ENCODE measurements around the gene ERCC3. TPM values are rescaled to one million over a fixed set of nuclear protein-coding genes. Genes with fewer than 3 reads are reported as not detected.

The ERCC3 gene
- total and polyA plus RNA-seq, 7 experiments from 2014 or later, result 15.9 to 71.5 (median 49.7) TPM

GRCh38 chr2:127310980-127311379 is 17.0 kb upstream of the ERCC3 start:
- CTCF ChIA-PET, result no interaction called here
- H3K27ac ChIP-seq (ENCODE audit: low read depth, low read length), result no peak overlapping the region
- H3K4me1 ChIP-seq (ENCODE audit: control insufficient read depth in 2 of 2, insufficient read depth in 2 of 2, low read length in 2 of 2), result no peaks in the 10 kb centered on the region
- no peaks in the 10 kb centered on the region for H3K9me3 Mint-ChIP-seq
- no peaks in the 10 kb centered on the region for H3K9me3 ChIP-seq (ENCODE audit: control insufficient read depth in 2 of 3, low read length in 3 of 3)
- peak overlapping the region in 1 of 9 donors; percentile 38 for H3K27ac Mint-ChIP-seq
- peaks cover 14 to 52% (median 31%) of the 10 kb centered on the region in 5 donors for H3K36me3 Mint-ChIP-seq
- peaks cover 12 to 74% (median 33%) of the 10 kb centered on the region in 3 experiments for H3K36me3 ChIP-seq (ENCODE audit: control insufficient read depth in 2 of 3, insufficient read depth in 3 of 3, low read length in 3 of 3)
- POLR2A ChIA-PET, result no interaction called here
- no peak overlapping the region for H3K4me3 Mint-ChIP-seq
- H3K4me1 Mint-ChIP-seq, result no peaks in the 10 kb centered on the region
- ATAC-seq (no peak), DNase-seq (no peak)
- no peaks in the 10 kb centered on the region for H3K27me3 ChIP-seq (ENCODE audit: control insufficient read depth in 2 of 2, insufficient read depth in 2 of 2, low read length in 2 of 2)
- intact Hi-C loops (cut with micrococcal nuclease), result no loop called here
- H3K27me3 Mint-ChIP-seq, result no peaks in the 10 kb centered on the region
- H3K4me3 ChIP-seq (ENCODE audit: low read length), result no peak overlapping the region

GRCh38 chr2:127309468-127309867 is 15.5 kb upstream of the ERCC3 start:
- ChIA-PET CTCF (no interaction called here), POLR2A (no interaction called here)
- ATAC-seq (no peak), DNase-seq (no peak)
- H3K9me3 Mint-ChIP-seq, result no peaks in the 10 kb centered on the region
- no peak overlapping the region for H3K4me3 ChIP-seq (ENCODE audit: low read length)
- no peak overlapping the region for H3K4me3 Mint-ChIP-seq
- H3K9me3 ChIP-seq (ENCODE audit: control insufficient read depth in 2 of 3, low read length in 3 of 3), result no peaks in the 10 kb centered on the region
- intact Hi-C loops (cut with micrococcal nuclease), result no loop called here
- H3K27me3 ChIP-seq (ENCODE audit: control insufficient read depth in 2 of 2, insufficient read depth in 2 of 2, low read length in 2 of 2), result no peaks in the 10 kb centered on the region
- H3K4me1 Mint-ChIP-seq, result peaks cover 0 to 1% (median 0%) of the 10 kb centered on the region in 7 donors
- no peak overlapping the region for H3K27ac ChIP-seq (ENCODE audit: low read depth, low read length)
- peak overlapping the region in 1 of 9 donors; percentile 62 for H3K27ac Mint-ChIP-seq
- no peaks in the 10 kb centered on the region for H3K4me1 ChIP-seq (ENCODE audit: control insufficient read depth in 2 of 2, insufficient read depth in 2 of 2, low read length in 2 of 2)
- no peaks in the 10 kb centered on the region for H3K27me3 Mint-ChIP-seq
- peaks cover 13 to 41% (median 30%) of the 10 kb centered on the region in 5 donors for H3K36me3 Mint-ChIP-seq
- H3K36me3 ChIP-seq (ENCODE audit: control insufficient read depth in 2 of 3, insufficient read depth in 3 of 3, low read length in 3 of 3), result peaks cover 12 to 62% (median 34%) of the 10 kb centered on the region in 3 experiments

- Mint-ChIP-seq H3K27me3 (no peaks in the 10 kb centered on the region), H3K27ac (peak overlapping the region in 1 of 9 donors; percentile 2), H3K4me1 (peaks cover 0 to 1% (median 0%) of the 10 kb centered on the region in 7 donors), H3K4me3 (no peak overlapping the region), H3K36me3 (peaks cover 9 to 35% (median 24%) of the 10 kb centered on the region in 5 donors), H3K9me3 (no peaks in the 10 kb centered on the region)
- no peak overlapping the region for H3K4me3 ChIP-seq (ENCODE audit: low read length)
- no peaks in the 10 kb centered on the region for H3K4me1 ChIP-seq (ENCODE audit: control insufficient read depth in 2 of 2, insufficient read depth in 2 of 2, low read length in 2 of 2)
- H3K27me3 ChIP-seq (ENCODE audit: control insufficient read depth in 2 of 2, insufficient read depth in 2 of 2, low read length in 2 of 2), result no peaks in the 10 kb centered on the region
- intact Hi-C loops (cut with micrococcal nuclease), result no loop called here
- CTCF ChIA-PET, result no interaction called here
- POLR2A ChIA-PET, result no interaction called here
- H3K9me3 ChIP-seq (ENCODE audit: control insufficient read depth in 2 of 3, low read length in 3 of 3), result no peaks in the 10 kb centered on the region
- ATAC-seq, result no peak
- no peak overlapping the region for H3K27ac ChIP-seq (ENCODE audit: low read depth, low read length)
- DNase-seq, result no peak
- peaks cover 8 to 54% (median 29%) of the 10 kb centered on the region in 3 experiments for H3K36me3 ChIP-seq (ENCODE audit: control insufficient read depth in 2 of 3, insufficient read depth in 3 of 3, low read length in 3 of 3)
Measured at GRCh38 chr2:127308586-127309138, 14.7 kb upstream of the ERCC3 start.

- no peak for DNase-seq
- Histone ChIP-seq H3K36me3 (ENCODE audit: control insufficient read depth in 2 of 3, insufficient read depth in 3 of 3, low read length in 3 of 3) (peaks cover 0 to 32% (median 14%) of the 10 kb centered on the region in 3 experiments), H3K27ac (ENCODE audit: low read depth, low read length) (no peak overlapping the region), H3K27me3 (ENCODE audit: control insufficient read depth in 2 of 2, insufficient read depth in 2 of 2, low read length in 2 of 2) (no peaks in the 10 kb centered on the region), H3K4me3 (ENCODE audit: low read length) (no peak overlapping the region), H3K9me3 (ENCODE audit: control insufficient read depth in 2 of 3, low read length in 3 of 3) (no peaks in the 10 kb centered on the region), H3K4me1 (ENCODE audit: control insufficient read depth in 2 of 2, insufficient read depth in 2 of 2, low read length in 2 of 2) (no peaks in the 10 kb centered on the region)
- ChIA-PET CTCF (interaction anchor here (0.6 kb wide), 1 partner anchor 543 kb away, joined by 5 read pairs; no protein-coding TSS in a partner anchor), POLR2A (interaction anchor here (0.7 kb wide), 1 partner anchor 539 kb away, joined by 4 read pairs; no protein-coding TSS in a partner anchor)
- Mint-ChIP-seq H3K36me3 (peaks cover 8 to 22% (median 13%) of the 10 kb centered on the region in 5 donors), H3K27me3 (no peaks in the 10 kb centered on the region), H3K4me1 (peaks cover 0 to 1% (median 0%) of the 10 kb centered on the region in 7 donors), H3K4me3 (no peak overlapping the region), H3K9me3 (no peaks in the 10 kb centered on the region), H3K27ac (peak overlapping the region in 1 of 9 donors; percentile 56)
- intact Hi-C loops (cut with micrococcal nuclease), result no loop called here
- no peak for ATAC-seq
Measured at GRCh38 chr2:127305990-127306585, 12.1 kb upstream of the ERCC3 start.

GRCh38 chr2:127302168-127302567 is 8.2 kb upstream of the ERCC3 start:
- DNase-seq (no peak), ATAC-seq (no peak)
- ChIA-PET POLR2A (interaction anchor here (1.0 kb wide), 1 partner anchor 8 kb away, joined by 3 read pairs; the partner anchor contains the start of gene ERCC3), CTCF (interaction anchor here (1.3 kb wide), 1 partner anchor 234 kb away, joined by 4 read pairs; no protein-coding TSS in a partner anchor)
- Histone ChIP-seq H3K4me3 (ENCODE audit: low read length) (no peak overlapping the region), H3K36me3 (ENCODE audit: control insufficient read depth in 2 of 3, insufficient read depth in 3 of 3, low read length in 3 of 3) (peaks cover 0 to 12% (median 12%) of the 10 kb centered on the region in 3 experiments), H3K9me3 (ENCODE audit: control insufficient read depth in 2 of 3, low read length in 3 of 3) (no peaks in the 10 kb centered on the region), H3K27ac (ENCODE audit: low read depth, low read length) (no peak overlapping the region), H3K4me1 (ENCODE audit: control insufficient read depth in 2 of 2, insufficient read depth in 2 of 2, low read length in 2 of 2) (no peaks in the 10 kb centered on the region), H3K27me3 (ENCODE audit: control insufficient read depth in 2 of 2, insufficient read depth in 2 of 2, low read length in 2 of 2) (no peaks in the 10 kb centered on the region)
- H3K4me1 Mint-ChIP-seq, result peaks cover 0 to 1% (median 0%) of the 10 kb centered on the region in 7 donors
- no peaks in the 10 kb centered on the region for H3K9me3 Mint-ChIP-seq
- peak overlapping the region in 2 of 9 donors; percentile 1 to 54 for H3K27ac Mint-ChIP-seq
- H3K27me3 Mint-ChIP-seq, result no peaks in the 10 kb centered on the region
- peaks cover 0 to 14% (median 5%) of the 10 kb centered on the region in 5 donors for H3K36me3 Mint-ChIP-seq
- intact Hi-C loops (cut with micrococcal nuclease), result no loop called here
- H3K4me3 Mint-ChIP-seq, result no peak overlapping the region

GRCh38 chr2:127293386-127293747 is 577 bp downstream of the ERCC3 start:
- POLR2A ChIA-PET, result interaction anchor here (0.9 to 1.6 kb wide), 10 partner anchors 8 to 798 kb away, joined by 3 to 6 read pairs (median 4); partner anchors contain the start of gene UGGT1
- H3K4me3 ChIP-seq (ENCODE audit: low read length), result peak overlapping the region; percentile 87
- Mint-ChIP-seq H3K27me3 (no peaks in the 10 kb centered on the region), H3K4me3 (peak overlapping the region; percentile 92 to 99 (median 98)), H3K27ac (peak overlapping the region; percentile 77 to 97 (median 95)), H3K36me3 (peaks cover 11 to 33% (median 18%) of the 10 kb centered on the region in 5 donors), H3K4me1 (peaks cover 18 to 51% (median 38%) of the 10 kb centered on the region in 7 donors), H3K9me3 (peaks cover 0 to 1% (median 0%) of the 10 kb centered on the region in 11 donors)
- intact Hi-C loops (cut with micrococcal nuclease), result loop anchor here (2.0 to 10.0 kb wide), 7 partner anchors 91 to 799 kb away; partner anchors contain the start of genes MAP3K2 (in 1 of the 2), PROC (in 1 of the 2), SFT2D3 (in 1 of the 2) and UGGT1 (in 1 of the 2)
- CTCF ChIA-PET, result interaction anchor here (1.4 kb wide), 1 partner anchor 94 kb away, joined by 3 read pairs; no protein-coding TSS in a partner anchor
- peaks cover 8 to 12% of the 10 kb centered on the region in 2 donors for H3K4me1 ChIP-seq (ENCODE audit: control insufficient read depth in 2 of 2, insufficient read depth in 2 of 2, low read length in 2 of 2)
- DNase-seq, result no peak
- H3K9me3 ChIP-seq (ENCODE audit: control insufficient read depth in 2 of 3, low read length in 3 of 3), result no peaks in the 10 kb centered on the region
- no peak for ATAC-seq
- peak overlapping the region; percentile 86 for H3K27ac ChIP-seq (ENCODE audit: low read depth, low read length)
- H3K27me3 ChIP-seq (ENCODE audit: control insufficient read depth in 2 of 2, insufficient read depth in 2 of 2, low read length in 2 of 2), result no peaks in the 10 kb centered on the region
- H3K36me3 ChIP-seq (ENCODE audit: control insufficient read depth in 2 of 3, insufficient read depth in 3 of 3, low read length in 3 of 3), result peaks cover 3 to 48% (median 18%) of the 10 kb centered on the region in 3 experiments
